Activated CD4-positive, alpha-beta memory T cell treated with anti-CD3 and anti-CD28 coated beads for 36 hours (primary cell): Measurements from ENCODE around the gene OR2M5. TPM values are rescaled to one million over a fixed set of nuclear protein-coding genes. Genes with fewer than 3 reads are reported as not detected.

Experiments
- CTCF ChIA-PET: fragments of 350-600 bp; sonication (Branson Sonifier 250); formaldehyde crosslinking; loops from one replicate; lab custom pipeline; 2021; ENCODE audit warnings: antibody characterized with exemption, inconsistent platforms; lab: Charles Lee
- POLR2A ChIA-PET: fragments of 350-600 bp; sonication (Branson Sonifier 250); formaldehyde crosslinking; loops from one replicate; lab custom pipeline; 2021; ENCODE audit warnings: antibody characterized with exemption; lab: Charles Lee
- DNase-seq: peaks from one replicate; pipeline ENCODE4 v3.0.0-alpha.2; 2020
- H3K27ac Mint-ChIP-seq: one replicate; pipeline ENCODE4 v1.8.0; 2021; ENCODE audit warnings: mixed read lengths
- H3K27me3 Mint-ChIP-seq: one replicate; pipeline ENCODE4 v1.8.0; 2021; ENCODE audit warnings: mixed read lengths
- H3K36me3 Mint-ChIP-seq: one replicate; pipeline ENCODE4 v1.8.0; 2021; ENCODE audit warnings: mixed read lengths
- H3K4me1 Mint-ChIP-seq: one replicate; pipeline ENCODE4 v1.8.0; 2021; ENCODE audit warnings: low read depth, mixed read lengths
- H3K4me3 Mint-ChIP-seq: one replicate; pipeline ENCODE4 v1.8.0; 2021; ENCODE audit warnings: mild to moderate bottlenecking, mixed read lengths
- H3K9me3 Mint-ChIP-seq: one replicate; pipeline ENCODE4 v1.8.0; 2021; ENCODE audit warnings: mixed read lengths
- intact Hi-C: fragments of 100-400 bp; cut with micrococcal nuclease; formaldehyde crosslinking; loops from one replicate; pipeline ENCODE4 v1.15.1; 2023
- total RNA-seq, 2 experiments: library from RNA; stranded (reverse); gene quantifications; one replicate each; pipeline ENCODE4 v1.2.3, GENCODE V29; 2021

Gene OR2M5
- not detected for total RNA-seq

DNA sequence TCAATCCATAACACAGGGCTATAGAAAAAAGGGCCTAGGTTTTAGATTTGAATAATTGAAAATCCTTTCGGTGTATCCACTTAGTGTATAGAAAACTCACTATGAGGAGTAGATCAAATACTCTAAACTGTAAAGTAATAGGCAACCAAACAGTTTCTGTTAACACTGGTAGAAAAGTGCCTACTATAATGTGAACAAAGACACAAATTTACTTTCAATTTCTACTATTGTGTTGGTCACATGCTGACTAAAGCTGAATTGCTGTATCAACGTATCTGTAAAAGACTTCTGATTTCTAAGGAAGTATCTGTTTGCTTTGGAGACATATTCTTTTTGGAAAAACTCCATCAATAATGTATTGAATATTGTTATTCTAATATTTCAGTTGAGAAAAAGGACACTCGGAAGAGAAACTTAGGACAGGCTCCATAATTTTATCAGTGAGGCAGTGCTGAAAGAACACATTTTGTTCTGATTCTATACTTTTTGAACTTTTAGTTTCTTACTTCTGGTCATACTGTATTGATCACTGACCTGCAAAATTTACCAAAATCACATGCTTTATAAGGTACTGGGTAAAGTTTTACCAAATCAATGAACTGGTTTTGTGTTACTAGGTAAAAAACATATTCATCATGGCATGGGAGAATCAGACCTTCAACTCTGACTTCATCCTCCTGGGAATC is at the start of gene OR2M5:
Gene OR2M5 (plus strand): TSS at position 636 of the 686 bp plus-strand sequence. CDS start 0 bp downstream, at position 636.
- no peak within 1 kb of the TSS for H3K4me3 Mint-ChIP-seq
- POLR2A ChIA-PET, result no interaction called here
- H3K36me3 Mint-ChIP-seq, result no peaks in the 10 kb centered on the region
- intact Hi-C loops, result no loop called here
- H3K27ac Mint-ChIP-seq, result no peak within 1 kb of the TSS
- no peaks in the 10 kb centered on the region for H3K4me1 Mint-ChIP-seq
- CTCF ChIA-PET, result no interaction called here
- no peak for DNase-seq
- H3K27me3 Mint-ChIP-seq, result no peaks in the 10 kb centered on the region
- peaks cover 12% of the 10 kb centered on the region for H3K9me3 Mint-ChIP-seq

- intact Hi-C loops, result no loop called here
- Mint-ChIP-seq H3K9me3 (no peaks in the 10 kb centered on the region), H3K27ac (no peak overlapping the region), H3K27me3 (no peaks in the 10 kb centered on the region), H3K4me1 (no peaks in the 10 kb centered on the region), H3K36me3 (no peaks in the 10 kb centered on the region), H3K4me3 (no peak overlapping the region)
- CTCF ChIA-PET, result no interaction called here
- DNase-seq, result no peak
- POLR2A ChIA-PET, result no interaction called here
These were observed 46.4 kb upstream of the OR2M5 start for GRCh38 chr1:248098529-248098928.

DNA sequence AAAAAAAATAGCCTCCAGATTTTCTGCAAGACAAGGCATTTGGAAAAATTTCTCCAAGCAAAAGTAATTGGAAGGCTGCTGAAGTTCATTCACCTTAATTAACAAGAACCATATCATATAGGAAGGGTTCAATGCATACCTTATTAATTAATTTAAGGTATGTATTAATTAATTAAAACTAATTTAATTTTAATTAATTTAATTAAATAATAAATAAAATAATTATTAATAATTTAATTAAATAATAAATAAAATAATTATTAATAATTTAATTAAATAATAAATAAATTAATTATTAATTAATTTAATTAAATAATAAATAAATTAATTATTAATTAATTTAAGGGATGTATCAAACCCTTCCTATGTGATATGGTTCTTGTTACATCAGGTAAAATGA is 42.1 kb upstream of the OR2M5 start:
- POLR2A ChIA-PET, result no interaction called here
- Mint-ChIP-seq H3K4me3 (no peak overlapping the region), H3K27ac (no peak overlapping the region), H3K4me1 (no peaks in the 10 kb centered on the region), H3K36me3 (no peaks in the 10 kb centered on the region), H3K9me3 (peaks cover 12% of the 10 kb centered on the region), H3K27me3 (no peaks in the 10 kb centered on the region)
- DNase-seq, result no peak
- intact Hi-C loops, result loop anchor here (10.0 kb wide), 1 partner anchor 168 kb away; no protein-coding TSS in a partner anchor
- CTCF ChIA-PET, result no interaction called here

- intact Hi-C loops, result no loop called here
- no peak for DNase-seq
- no peaks in the 10 kb centered on the region for H3K4me1 Mint-ChIP-seq
- ChIA-PET CTCF (no interaction called here), POLR2A (no interaction called here)
- no peak overlapping the region for H3K27ac Mint-ChIP-seq
- no peak overlapping the region for H3K4me3 Mint-ChIP-seq
- no peaks in the 10 kb centered on the region for H3K27me3 Mint-ChIP-seq
- peaks cover 38% of the 10 kb centered on the region for H3K9me3 Mint-ChIP-seq
- peaks cover 3% of the 10 kb centered on the region for H3K36me3 Mint-ChIP-seq
These were observed 33.8 kb upstream of the OR2M5 start for GRCh38 chr1:248111157-248111556.

GRCh38 chr1:248114890-248115289 is 30.1 kb upstream of the OR2M5 start:
- intact Hi-C loops, result no loop called here
- Mint-ChIP-seq H3K36me3 (peaks cover 3% of the 10 kb centered on the region), H3K4me1 (no peaks in the 10 kb centered on the region), H3K4me3 (no peak overlapping the region), H3K27me3 (no peaks in the 10 kb centered on the region), H3K27ac (no peak overlapping the region), H3K9me3 (peaks cover 28% of the 10 kb centered on the region)
- ChIA-PET CTCF (no interaction called here), POLR2A (no interaction called here)
- no peak for DNase-seq

DNA sequence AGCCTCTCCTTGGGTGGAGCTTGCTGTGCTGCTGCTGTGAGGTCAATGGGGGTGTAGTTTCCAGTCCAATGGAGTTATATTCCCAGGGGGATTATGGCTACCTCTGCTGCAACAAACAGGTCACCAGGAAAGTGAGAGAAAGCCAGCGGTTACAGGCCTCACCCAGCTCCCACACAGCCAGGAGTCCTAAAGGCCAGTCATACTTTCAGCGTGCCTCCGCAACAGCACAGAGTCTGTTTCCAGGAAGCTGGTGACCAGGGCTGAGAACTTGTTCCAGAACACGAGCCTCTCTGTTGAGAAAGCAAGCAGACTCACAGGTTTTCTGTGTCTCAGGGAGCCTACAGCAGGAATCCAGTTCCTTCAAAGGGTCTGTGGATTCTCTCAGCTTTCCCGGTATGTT is 17.3 kb upstream of the OR2M5 start:
- DNase-seq, result no peak
- Mint-ChIP-seq H3K9me3 (peaks cover 16% of the 10 kb centered on the region), H3K36me3 (no peaks in the 10 kb centered on the region), H3K4me1 (no peaks in the 10 kb centered on the region), H3K4me3 (no peak overlapping the region), H3K27me3 (no peaks in the 10 kb centered on the region), H3K27ac (no peak overlapping the region)
- intact Hi-C loops, result no loop called here
- ChIA-PET CTCF (no interaction called here), POLR2A (no interaction called here)

DNA sequence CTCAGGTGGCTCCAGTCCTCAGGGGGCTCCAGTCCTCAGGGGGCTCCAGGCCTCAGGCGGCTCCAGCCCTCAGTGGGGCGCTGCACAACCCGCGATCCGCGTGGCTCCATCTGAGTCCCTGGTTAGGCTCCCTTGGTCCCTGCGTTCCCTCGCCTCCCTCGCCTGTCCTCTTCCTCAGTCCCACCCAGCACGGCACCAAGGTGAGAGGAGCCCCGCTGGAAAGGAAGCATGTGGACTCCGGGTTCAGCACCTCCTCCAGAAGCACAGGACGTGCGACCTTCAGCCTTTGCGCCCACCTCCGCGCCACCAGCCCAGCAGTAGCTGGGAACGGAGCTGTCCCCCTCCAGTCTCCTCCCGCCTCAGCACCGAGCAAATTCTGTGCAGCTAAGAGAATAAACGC is 8.1 kb upstream of the OR2M5 start:
- H3K27ac Mint-ChIP-seq, result no peak overlapping the region
- H3K4me1 Mint-ChIP-seq, result no peaks in the 10 kb centered on the region
- H3K27me3 Mint-ChIP-seq, result no peaks in the 10 kb centered on the region

GRCh38 chr1:248140846-248141245 is 4.1 kb upstream of the OR2M5 start:
- ChIA-PET POLR2A (no interaction called here), CTCF (no interaction called here)
- no peak overlapping the region for H3K27ac Mint-ChIP-seq
- no peaks in the 10 kb centered on the region for H3K4me1 Mint-ChIP-seq
- no peak for DNase-seq
- H3K9me3 Mint-ChIP-seq, result peaks cover 3% of the 10 kb centered on the region
- no peaks in the 10 kb centered on the region for H3K27me3 Mint-ChIP-seq
- intact Hi-C loops, result no loop called here
- H3K36me3 Mint-ChIP-seq, result no peaks in the 10 kb centered on the region
- no peak overlapping the region for H3K4me3 Mint-ChIP-seq

More for the DNA sequence above, 8.1 kb upstream of the OR2M5 start:
- no peak for DNase-seq
- intact Hi-C loops, result no loop called here
- POLR2A ChIA-PET, result no interaction called here
- Mint-ChIP-seq H3K9me3 (peaks cover 2% of the 10 kb centered on the region), H3K4me3 (no peak overlapping the region), H3K36me3 (no peaks in the 10 kb centered on the region)
- CTCF ChIA-PET, result no interaction called here

DNA sequence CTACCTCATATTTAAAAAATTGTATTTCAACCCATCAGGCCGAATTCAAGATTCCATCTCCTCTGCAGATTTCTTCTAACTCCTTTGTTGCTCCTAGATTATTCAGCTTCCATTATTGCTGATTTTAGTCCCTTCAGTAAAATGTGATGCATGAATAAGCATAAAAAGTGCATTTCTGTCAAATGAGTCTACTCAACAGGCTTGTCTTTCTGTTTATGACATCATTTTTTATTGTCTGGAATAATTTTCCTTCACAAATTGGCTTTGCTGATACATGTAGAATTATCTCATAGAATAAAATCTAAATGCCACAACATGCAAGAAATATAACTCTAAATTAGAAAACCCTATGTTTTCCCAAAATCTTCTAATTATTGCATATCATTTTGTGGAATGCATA is 1.6 kb upstream of the OR2M5 start:
- Mint-ChIP-seq H3K4me3 (no peak overlapping the region), H3K36me3 (no peaks in the 10 kb centered on the region), H3K27ac (no peak overlapping the region), H3K9me3 (peaks cover 12% of the 10 kb centered on the region), H3K4me1 (no peaks in the 10 kb centered on the region), H3K27me3 (no peaks in the 10 kb centered on the region)
- DNase-seq, result no peak
- ChIA-PET CTCF (no interaction called here), POLR2A (no interaction called here)
- intact Hi-C loops, result no loop called here

GRCh38 chr1:248152056-248152827 is 7.3 kb downstream of the OR2M5 start:
- H3K27me3 Mint-ChIP-seq, result no peaks in the 10 kb centered on the region
- CTCF ChIA-PET, result no interaction called here
- no peak for DNase-seq
- H3K27ac Mint-ChIP-seq, result no peak overlapping the region
- H3K36me3 Mint-ChIP-seq, result no peaks in the 10 kb centered on the region
- H3K4me1 Mint-ChIP-seq, result no peaks in the 10 kb centered on the region
- H3K9me3 Mint-ChIP-seq, result peaks cover 9% of the 10 kb centered on the region
- intact Hi-C loops, result no loop called here
- POLR2A ChIA-PET, result no interaction called here
- no peak overlapping the region for H3K4me3 Mint-ChIP-seq

- Mint-ChIP-seq H3K4me1 (no peaks in the 10 kb centered on the region), H3K36me3 (no peaks in the 10 kb centered on the region), H3K4me3 (no peak overlapping the region), H3K27ac (no peak overlapping the region), H3K27me3 (no peaks in the 10 kb centered on the region), H3K9me3 (no peaks in the 10 kb centered on the region)
- intact Hi-C loops, result no loop called here
- ChIA-PET POLR2A (no interaction called here), CTCF (no interaction called here)
- no peak for DNase-seq
These were observed 11.0 kb downstream of the OR2M5 start for GRCh38 chr1:248155927-248156326.

DNA sequence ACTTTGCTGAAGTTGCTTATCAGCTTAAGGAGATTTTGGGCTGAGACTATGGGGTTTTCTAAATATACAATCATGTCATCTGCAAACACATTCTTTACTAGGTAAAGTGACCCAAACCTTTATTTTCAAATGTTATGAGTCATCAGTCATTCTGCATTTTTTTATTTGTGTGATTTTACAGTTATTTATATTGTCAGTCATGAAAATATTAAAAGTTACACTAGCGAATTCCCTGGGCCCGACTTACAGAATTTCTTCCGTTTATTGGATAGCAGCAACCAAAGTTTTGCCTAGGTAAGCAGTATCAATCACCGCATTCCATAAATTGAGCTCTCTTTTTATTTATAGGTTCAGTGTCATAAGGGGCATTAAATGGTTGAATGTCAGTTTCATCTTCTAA is 13.8 kb downstream of the OR2M5 start:
- POLR2A ChIA-PET, result no interaction called here
- H3K9me3 Mint-ChIP-seq, result no peaks in the 10 kb centered on the region

DNA sequence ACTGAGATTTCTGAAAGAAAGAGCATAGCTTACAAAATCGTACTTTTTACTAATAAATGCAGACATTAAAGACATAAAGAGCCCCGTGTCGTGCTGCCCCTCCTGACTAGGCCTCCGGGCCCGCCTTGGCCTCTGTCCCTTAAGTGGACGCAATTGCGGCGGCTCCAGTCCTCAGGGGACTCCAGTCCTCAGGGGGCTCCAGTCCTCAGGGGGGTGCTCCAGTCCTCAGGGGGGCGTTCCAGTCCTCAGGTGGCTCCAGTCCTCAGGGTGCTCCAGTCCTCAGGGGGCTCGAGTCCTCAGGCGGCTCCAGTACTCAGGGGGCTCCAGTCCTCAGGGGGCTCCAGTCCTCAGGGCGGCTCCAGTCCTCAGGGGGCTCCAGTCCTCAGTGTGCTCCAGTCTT is 19.1 kb downstream of the OR2M5 start:
- H3K4me3 Mint-ChIP-seq, result no peak overlapping the region
- H3K27me3 Mint-ChIP-seq, result no peaks in the 10 kb centered on the region
- CTCF ChIA-PET, result no interaction called here
- intact Hi-C loops, result no loop called here
- POLR2A ChIA-PET, result no interaction called here
- H3K4me1 Mint-ChIP-seq, result no peaks in the 10 kb centered on the region
- H3K27ac Mint-ChIP-seq, result no peak overlapping the region
- DNase-seq, result no peak
- H3K9me3 Mint-ChIP-seq, result peaks cover 9% of the 10 kb centered on the region
- no peaks in the 10 kb centered on the region for H3K36me3 Mint-ChIP-seq

More for the DNA sequence above, 13.8 kb downstream of the OR2M5 start:
- CTCF ChIA-PET, result no interaction called here
- Mint-ChIP-seq H3K27me3 (no peaks in the 10 kb centered on the region), H3K4me3 (no peak overlapping the region), H3K27ac (no peak overlapping the region), H3K36me3 (no peaks in the 10 kb centered on the region), H3K4me1 (no peaks in the 10 kb centered on the region)
- no peak for DNase-seq
- intact Hi-C loops, result no loop called here
